ENCODE results near the gene FADS2. TPM values are rescaled to one million over a fixed set of nuclear protein-coding genes. Genes with fewer than 3 reads are reported as not detected.

Gene FADS2
- polyA plus RNA-seq, 1 donor from 2014 or later: 145 TPM

DNA sequence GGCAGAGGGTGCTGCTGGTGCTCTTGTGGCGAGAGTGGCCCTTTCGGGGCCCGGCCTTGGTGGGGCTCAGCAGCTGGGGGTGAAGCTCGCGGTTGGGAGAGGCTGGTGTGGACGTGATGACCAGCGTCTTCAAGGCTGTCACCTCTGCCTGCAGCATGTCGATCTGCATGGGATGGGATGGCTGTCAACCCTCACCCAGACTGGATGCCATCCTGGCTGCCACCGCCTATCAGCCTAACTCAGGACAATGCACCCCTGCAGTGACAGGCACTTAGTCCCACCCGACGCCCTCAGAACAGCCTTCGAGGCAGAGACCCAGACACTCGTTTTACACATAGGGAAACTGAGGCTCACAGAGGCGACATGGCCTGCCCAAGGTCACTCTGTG is 78.4 kb downstream of the FADS2 start:
- H3K27ac ChIP-seq (ENCODE audit: low read length): no peak overlapping the region
- no peak overlapping the region for H2AFZ ChIP-seq (ENCODE audit: low read depth, low read length)
- no peak for TF ChIP-seq MXI1 (conservative IDR thresholded peaks at IDR 0.05; ENCODE audit: poor library complexity, severe bottlenecking)
- no peaks in the 10 kb centered on the region for H3F3A ChIP-seq (ENCODE audit: insufficient read depth, low read length, poor library complexity, severe bottlenecking)
- H4K20me1 ChIP-seq (ENCODE audit: insufficient read depth): no peaks in the 10 kb centered on the region
- H3K9ac ChIP-seq (ENCODE audit: low read length): no peak overlapping the region
- no peaks in the 10 kb centered on the region for H3K79me2 ChIP-seq (replicated peaks; ENCODE audit: insufficient read depth, low read length)
- no peaks in the 10 kb centered on the region for H3K9me2 ChIP-seq (ENCODE audit: insufficient read depth, low read length)
- H3K4me3 ChIP-seq (ENCODE audit: low read length): no peak overlapping the region
- H3K36me3 ChIP-seq (ENCODE audit: insufficient read depth, low read length): no peaks in the 10 kb centered on the region
- no peak overlapping the region for H3K4me2 ChIP-seq (ENCODE audit: low read length)
- H3K9me3 ChIP-seq (ENCODE audit: low read length): no peaks in the 10 kb centered on the region
- H3K27me3 ChIP-seq (ENCODE audit: insufficient read depth, low read depth, low read length): no peaks in the 10 kb centered on the region

DNA sequence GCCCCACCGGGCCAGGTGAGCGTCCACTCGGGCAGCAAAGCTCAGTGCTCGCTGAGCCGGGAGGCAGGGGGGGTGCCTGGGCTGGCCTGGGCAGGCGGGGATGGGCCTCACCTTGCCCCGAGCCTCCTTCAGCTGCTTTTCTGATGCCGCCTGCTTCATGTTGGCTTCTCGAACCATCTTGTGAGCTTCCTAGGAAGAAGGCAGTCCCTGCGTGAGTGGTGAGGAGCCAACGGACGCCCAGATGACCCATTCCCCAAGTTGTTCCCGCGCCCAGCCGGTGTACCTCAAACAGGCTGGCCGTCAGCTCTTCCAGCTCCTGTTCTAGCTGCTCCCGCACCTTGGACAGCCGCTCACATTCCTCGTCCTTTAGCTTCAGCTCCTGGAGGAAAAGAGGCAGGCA is 79.2 kb downstream of the FADS2 start:
- Histone ChIP-seq H3K27me3 (ENCODE audit: insufficient read depth, low read depth, low read length) (no peaks in the 10 kb centered on the region), H3K27ac (ENCODE audit: low read length) (no peak overlapping the region), H3F3A (ENCODE audit: insufficient read depth, low read length, poor library complexity, severe bottlenecking) (no peaks in the 10 kb centered on the region), H2AFZ (ENCODE audit: low read depth, low read length) (no peak overlapping the region), H3K9me3 (ENCODE audit: low read length) (no peaks in the 10 kb centered on the region), H4K20me1 (ENCODE audit: insufficient read depth) (no peaks in the 10 kb centered on the region), H3K36me3 (ENCODE audit: insufficient read depth, low read length) (no peaks in the 10 kb centered on the region), H3K79me2 (replicated peaks; ENCODE audit: insufficient read depth, low read length) (no peaks in the 10 kb centered on the region), H3K9ac (ENCODE audit: low read length) (no peak overlapping the region), H3K4me3 (ENCODE audit: low read length) (no peak overlapping the region), H3K4me2 (ENCODE audit: low read length) (no peak overlapping the region), H3K9me2 (ENCODE audit: insufficient read depth, low read length) (no peaks in the 10 kb centered on the region)
- TF ChIP-seq SMC3 (conservative IDR thresholded peaks at IDR 0.05; ENCODE audit: poor library complexity) (no peak), MXI1 (conservative IDR thresholded peaks at IDR 0.05; ENCODE audit: poor library complexity, severe bottlenecking) (no peak), POLR2AphosphoS5 (IDR thresholded peaks at IDR 0.05) (no peak), EZH2 (IDR thresholded peaks at IDR 0.05; ENCODE audit: borderline replicate concordance, insufficient read depth, low read length, poor library complexity, severe bottlenecking) (no peak), TAF1 (IDR thresholded peaks at IDR 0.05; ENCODE audit: low read depth) (no peak)
- TF ChIP-seq, protein P1, sequence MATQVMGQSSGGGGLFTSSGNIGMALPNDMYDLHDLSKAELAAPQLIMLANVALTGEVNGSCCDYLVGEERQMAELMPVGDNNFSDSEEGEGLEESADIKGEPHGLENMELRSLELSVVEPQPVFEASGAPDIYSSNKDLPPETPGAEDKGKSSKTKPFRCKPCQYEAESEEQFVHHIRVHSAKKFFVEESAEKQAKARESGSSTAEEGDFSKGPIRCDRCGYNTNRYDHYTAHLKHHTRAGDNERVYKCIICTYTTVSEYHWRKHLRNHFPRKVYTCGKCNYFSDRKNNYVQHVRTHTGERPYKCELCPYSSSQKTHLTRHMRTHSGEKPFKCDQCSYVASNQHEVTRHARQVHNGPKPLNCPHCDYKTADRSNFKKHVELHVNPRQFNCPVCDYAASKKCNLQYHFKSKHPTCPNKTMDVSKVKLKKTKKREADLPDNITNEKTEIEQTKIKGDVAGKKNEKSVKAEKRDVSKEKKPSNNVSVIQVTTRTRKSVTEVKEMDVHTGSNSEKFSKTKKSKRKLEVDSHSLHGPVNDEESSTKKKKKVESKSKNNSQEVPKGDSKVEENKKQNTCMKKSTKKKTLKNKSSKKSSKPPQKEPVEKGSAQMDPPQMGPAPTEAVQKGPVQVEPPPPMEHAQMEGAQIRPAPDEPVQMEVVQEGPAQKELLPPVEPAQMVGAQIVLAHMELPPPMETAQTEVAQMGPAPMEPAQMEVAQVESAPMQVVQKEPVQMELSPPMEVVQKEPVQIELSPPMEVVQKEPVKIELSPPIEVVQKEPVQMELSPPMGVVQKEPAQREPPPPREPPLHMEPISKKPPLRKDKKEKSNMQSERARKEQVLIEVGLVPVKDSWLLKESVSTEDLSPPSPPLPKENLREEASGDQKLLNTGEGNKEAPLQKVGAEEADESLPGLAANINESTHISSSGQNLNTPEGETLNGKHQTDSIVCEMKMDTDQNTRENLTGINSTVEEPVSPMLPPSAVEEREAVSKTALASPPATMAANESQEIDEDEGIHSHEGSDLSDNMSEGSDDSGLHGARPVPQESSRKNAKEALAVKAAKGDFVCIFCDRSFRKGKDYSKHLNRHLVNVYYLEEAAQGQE (IDR thresholded peaks at IDR 0.05; ENCODE audit: borderline replicate concordance): no peak

DNA sequence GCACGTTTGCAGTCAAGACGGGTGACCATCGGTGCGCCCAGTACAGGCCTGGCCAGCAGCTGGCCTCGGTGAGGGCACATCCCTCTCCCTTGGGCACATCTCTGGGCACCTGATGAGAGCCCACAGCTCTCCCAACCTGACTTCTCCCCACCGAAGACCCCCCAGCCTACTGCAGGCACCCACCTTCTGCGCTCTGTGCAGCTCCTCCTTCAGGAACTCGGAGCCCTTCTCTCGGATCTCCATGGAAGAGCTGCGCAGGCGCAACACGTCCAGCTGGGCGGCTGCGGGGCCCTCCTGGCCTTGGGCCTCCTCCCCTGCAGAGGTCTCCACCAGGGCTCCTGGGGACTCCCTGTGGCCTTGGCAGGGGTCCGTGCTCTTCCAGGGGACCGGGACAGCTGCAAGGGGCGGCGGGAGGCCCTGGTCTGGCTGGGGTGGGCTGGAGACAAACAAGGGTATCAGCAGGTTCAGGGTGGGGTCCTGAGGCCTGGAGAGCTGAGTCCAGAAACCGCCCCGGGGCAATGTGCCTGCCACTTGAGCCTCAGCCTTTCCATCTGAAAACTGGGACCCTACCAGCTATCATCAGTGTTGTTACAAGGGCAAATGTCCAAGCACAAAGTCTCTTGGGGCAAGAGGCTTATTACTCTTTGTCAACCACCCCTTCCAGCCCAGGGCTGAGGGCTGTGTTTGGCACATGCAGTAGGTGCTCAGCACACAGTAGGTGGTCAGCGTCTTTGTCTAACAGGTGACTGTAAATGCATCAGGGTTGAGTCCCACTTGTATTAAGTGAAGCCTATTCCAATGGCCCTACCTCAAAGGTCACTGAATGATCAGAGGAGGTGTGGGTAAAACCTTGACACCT is 80.0 kb downstream of the FADS2 start:
- Histone ChIP-seq H3K9ac (ENCODE audit: low read length) (no peak overlapping the region), H2AFZ (ENCODE audit: low read depth, low read length) (no peak overlapping the region), H3K9me3 (ENCODE audit: low read length) (no peaks in the 10 kb centered on the region), H3K4me3 (ENCODE audit: low read length) (no peak overlapping the region), H3K36me3 (ENCODE audit: insufficient read depth, low read length) (no peaks in the 10 kb centered on the region), H3K27ac (ENCODE audit: low read length) (no peak overlapping the region), H3K9me2 (ENCODE audit: insufficient read depth, low read length) (no peaks in the 10 kb centered on the region), H3K4me2 (ENCODE audit: low read length) (no peak overlapping the region), H3K79me2 (replicated peaks; ENCODE audit: insufficient read depth, low read length) (no peaks in the 10 kb centered on the region), H3K27me3 (ENCODE audit: insufficient read depth, low read depth, low read length) (no peaks in the 10 kb centered on the region), H3F3A (ENCODE audit: insufficient read depth, low read length, poor library complexity, severe bottlenecking) (no peaks in the 10 kb centered on the region), H4K20me1 (ENCODE audit: insufficient read depth) (no peaks in the 10 kb centered on the region)
- TF ChIP-seq, protein P2, sequence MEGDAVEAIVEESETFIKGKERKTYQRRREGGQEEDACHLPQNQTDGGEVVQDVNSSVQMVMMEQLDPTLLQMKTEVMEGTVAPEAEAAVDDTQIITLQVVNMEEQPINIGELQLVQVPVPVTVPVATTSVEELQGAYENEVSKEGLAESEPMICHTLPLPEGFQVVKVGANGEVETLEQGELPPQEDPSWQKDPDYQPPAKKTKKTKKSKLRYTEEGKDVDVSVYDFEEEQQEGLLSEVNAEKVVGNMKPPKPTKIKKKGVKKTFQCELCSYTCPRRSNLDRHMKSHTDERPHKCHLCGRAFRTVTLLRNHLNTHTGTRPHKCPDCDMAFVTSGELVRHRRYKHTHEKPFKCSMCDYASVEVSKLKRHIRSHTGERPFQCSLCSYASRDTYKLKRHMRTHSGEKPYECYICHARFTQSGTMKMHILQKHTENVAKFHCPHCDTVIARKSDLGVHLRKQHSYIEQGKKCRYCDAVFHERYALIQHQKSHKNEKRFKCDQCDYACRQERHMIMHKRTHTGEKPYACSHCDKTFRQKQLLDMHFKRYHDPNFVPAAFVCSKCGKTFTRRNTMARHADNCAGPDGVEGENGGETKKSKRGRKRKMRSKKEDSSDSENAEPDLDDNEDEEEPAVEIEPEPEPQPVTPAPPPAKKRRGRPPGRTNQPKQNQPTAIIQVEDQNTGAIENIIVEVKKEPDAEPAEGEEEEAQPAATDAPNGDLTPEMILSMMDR (IDR thresholded peaks at IDR 0.05; ENCODE audit: poor library complexity, severe bottlenecking): no peak
- TF ChIP-seq RAD21 (conservative IDR thresholded peaks at IDR 0.05) (no peak), TAF1 (IDR thresholded peaks at IDR 0.05; ENCODE audit: low read depth) (no peak), MXI1 (conservative IDR thresholded peaks at IDR 0.05; ENCODE audit: poor library complexity, severe bottlenecking) (no peak), SMC3 (conservative IDR thresholded peaks at IDR 0.05; ENCODE audit: poor library complexity) (no peak), EZH2 (IDR thresholded peaks at IDR 0.05; ENCODE audit: borderline replicate concordance, insufficient read depth, low read length, poor library complexity, severe bottlenecking) (no peak), EP300 (conservative IDR thresholded peaks at IDR 0.05; ENCODE audit: poor library complexity, severe bottlenecking) (no peak), POLR2AphosphoS5 (IDR thresholded peaks at IDR 0.05) (no peak)
- TF ChIP-seq, protein P1 (IDR thresholded peaks at IDR 0.05; ENCODE audit: borderline replicate concordance): no peak
